HS-5 (cell line): ENCODE measurements around the gene CT55.
"Not testable (repeated sequence)": the region's sequence is repeated elsewhere in the genome, so short reads cannot be mapped to it uniquely, and the experiment has no call there.

ENCODE experiments used
- DNase-seq: peaks from one replicate; pipeline ENCODE4 v3.0.0-alpha.2; 2012; ENCODE audit warnings: low read depth

CT55 gene, protein sequence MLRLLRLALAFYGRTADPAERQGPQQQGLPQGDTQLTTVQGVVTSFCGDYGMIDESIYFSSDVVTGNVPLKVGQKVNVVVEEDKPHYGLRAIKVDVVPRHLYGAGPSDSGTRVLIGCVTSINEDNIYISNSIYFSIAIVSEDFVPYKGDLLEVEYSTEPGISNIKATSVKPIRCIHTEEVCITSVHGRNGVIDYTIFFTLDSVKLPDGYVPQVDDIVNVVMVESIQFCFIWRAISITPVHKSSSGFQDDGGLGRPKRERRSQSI

DNA sequence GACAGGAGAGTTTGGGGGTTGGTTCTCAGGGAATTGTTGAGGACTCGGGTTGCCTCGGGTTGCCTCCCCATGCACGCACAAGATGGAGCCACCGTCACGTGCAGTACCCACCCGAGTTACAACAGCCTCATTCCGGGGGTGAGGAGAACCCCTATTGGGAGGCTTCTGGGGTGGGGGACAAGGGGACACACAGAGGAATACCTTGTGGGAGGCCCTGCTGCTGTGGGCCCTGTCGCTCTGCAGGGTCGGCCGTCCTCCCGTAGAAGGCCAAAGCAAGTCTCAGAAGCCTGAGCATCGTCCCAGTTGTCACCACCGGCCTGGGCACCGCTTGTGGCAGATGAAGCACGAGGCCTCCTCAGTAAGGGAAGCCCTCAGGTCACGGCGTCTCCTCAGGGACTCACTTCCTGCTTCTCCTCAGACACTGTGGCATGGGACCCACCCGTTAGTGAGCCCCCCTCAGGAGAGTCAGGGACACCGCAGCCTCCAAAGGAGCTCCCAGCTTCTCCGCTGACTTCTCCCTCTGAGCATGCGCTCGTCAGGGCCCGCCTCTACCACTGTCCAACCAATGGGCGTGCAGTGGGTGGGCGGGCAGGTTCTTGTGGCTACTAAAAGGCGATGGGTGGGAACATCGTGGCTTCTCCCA is at the start of gene CT55:
TSS of gene CT55 (minus strand) at position 522 of the 643 bp plus-strand sequence. CDS start at position 295, 227 bp downstream.
- DNase-seq, result no peak

DNA sequence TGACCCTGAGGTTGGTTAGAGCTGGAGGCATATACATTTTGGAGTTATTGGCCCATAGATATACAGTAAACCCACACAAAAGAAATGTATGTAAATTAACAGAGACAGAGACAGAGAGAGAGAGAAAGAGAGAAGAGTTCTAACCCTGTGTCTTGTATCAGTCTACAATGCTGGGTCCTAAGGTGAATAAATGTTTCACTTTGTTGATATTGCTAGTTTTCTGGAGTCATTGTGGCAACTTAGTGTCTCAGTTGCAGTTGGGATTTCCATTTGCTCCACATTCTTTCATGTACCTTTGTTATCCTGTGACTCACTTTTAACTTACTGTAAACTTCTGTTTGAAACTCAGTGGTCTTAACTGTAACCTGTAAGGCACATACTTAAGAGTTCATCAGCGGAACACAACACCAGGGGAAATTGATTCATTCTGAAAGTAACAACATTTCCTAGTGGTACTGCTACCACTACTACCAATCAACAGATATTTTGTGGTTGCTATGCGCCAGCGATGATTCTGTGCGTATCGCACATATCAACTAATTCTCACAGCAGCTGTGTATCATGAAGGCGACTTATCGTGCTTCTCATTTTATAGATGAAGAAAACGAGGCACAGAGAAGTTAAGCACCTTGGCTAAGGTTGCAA is 42.1 kb upstream of the CT55 start:
- no peak for DNase-seq

DNA sequence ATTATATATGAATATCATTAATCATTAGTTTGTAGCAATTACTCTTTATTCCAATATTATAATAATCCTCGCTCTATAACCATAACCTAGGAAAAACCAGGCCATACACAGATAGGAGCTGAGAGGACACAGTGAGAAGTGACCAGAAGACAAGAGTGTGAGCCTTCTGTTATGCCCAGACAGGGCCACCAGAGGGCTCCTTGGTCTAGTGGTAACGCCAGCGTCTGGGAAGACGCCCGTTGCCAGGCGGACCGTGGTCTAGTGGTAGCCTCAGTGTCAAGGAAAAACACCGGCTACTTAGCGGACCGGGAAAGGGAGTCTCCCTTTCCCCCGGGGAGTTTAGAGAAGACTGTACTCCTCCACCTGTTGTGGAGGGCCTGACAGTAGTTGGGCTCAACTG is 35.2 kb upstream of the CT55 start:
- DNase-seq, result not testable (repeated sequence)

- no peak for DNase-seq
These were observed 29.1 kb upstream of the CT55 start for GRCh38 chrX:135200297-135200696.

GRCh38 chrX:135194684-135195083 is 23.5 kb upstream of the CT55 start:
- DNase-seq, result no peak

DNA sequence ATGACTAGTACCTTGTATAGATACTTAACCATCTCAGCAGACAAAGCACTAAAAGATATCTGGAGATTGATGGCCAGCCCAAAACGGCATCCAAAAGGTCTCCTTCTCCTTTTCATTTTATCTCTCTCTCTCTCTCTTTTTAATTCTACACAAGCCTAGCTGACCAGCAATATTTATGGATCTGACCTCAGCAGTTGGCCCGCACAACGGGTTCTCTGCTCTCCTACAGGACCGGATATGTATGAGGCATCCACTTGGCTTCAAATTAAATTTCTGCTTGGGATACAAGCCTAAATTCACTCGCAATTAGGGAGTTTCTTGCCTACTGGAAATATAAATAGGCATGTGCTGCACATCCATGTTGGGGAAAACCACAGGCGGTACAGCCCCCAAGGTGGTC is 22.5 kb upstream of the CT55 start:
- no peak for DNase-seq

GRCh38 chrX:135191838-135192237 is 20.6 kb upstream of the CT55 start:
- no peak for DNase-seq

- peak; percentile 2 for DNase-seq
These were observed 14.7 kb upstream of the CT55 start for GRCh38 chrX:135185795-135186443.

- no peak for DNase-seq
These were observed 7.4 kb upstream of the CT55 start for GRCh38 chrX:135178636-135179035.

DNA sequence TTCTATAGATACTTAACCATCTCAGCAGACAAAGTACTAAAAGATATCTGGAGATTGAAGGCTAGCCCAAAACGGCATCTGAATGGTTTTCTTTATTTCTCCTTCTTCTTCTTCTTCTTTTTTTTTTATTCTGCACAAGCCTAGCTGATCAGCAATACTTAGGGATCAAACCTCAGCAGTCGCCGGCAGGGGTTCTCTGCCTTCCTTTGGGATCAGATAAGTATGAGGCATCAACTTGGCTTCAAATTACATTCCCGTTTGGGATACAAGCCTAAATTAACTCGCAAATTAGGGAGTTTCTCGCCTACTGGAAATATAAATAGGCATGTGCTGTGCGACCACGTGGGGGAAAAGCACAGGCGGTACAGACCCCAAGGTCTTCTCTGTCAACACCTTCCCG is 730 bp downstream of the CT55 start:
- DNase-seq, result no peak

- not testable (repeated sequence) for DNase-seq
These were observed 1.7 kb downstream of the CT55 start for GRCh38 chrX:135169534-135169933.

- no peak for DNase-seq
These were observed 2.7 kb downstream of the CT55 start for GRCh38 chrX:135168486-135168885.

GRCh38 chrX:135154688-135155087 is 16.5 kb downstream of the CT55 start:
- not testable (repeated sequence) for DNase-seq

GRCh38 chrX:135126145-135126544 is 45.1 kb downstream of the CT55 start:
- DNase-seq, result not testable (repeated sequence)

DNA sequence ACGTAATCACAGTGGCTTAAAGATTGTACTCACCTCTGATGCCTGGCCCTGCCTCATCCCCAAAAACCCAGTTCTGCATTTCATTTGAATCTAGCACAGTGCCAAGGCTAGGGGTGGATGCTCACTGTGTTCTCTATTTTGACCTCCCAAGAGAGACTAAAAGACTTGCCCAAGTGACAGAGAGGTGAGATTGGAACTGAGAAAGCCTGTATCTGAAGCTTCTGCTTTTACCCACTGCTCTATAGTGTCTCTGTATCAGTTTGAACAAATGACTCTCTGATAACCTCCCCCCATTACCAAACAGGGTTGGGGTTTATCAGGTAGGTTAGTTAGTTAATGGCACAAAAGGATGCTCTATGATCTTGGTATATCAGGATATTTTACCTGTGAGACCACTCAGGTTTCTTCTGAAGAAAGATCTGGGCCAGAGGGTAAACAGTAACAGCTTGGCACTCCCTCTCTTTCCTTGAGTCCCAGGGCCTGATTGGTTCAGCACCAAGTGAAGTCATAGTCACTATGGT is 51.1 kb downstream of the CT55 start, which contains the start of gene ETDB:
TSS of gene ETDB (minus strand) at position 471 of the 521 bp plus-strand sequence. CDS start 1,265 bp downstream, outside the sequence.
- DNase-seq, result not testable (repeated sequence)

DNA sequence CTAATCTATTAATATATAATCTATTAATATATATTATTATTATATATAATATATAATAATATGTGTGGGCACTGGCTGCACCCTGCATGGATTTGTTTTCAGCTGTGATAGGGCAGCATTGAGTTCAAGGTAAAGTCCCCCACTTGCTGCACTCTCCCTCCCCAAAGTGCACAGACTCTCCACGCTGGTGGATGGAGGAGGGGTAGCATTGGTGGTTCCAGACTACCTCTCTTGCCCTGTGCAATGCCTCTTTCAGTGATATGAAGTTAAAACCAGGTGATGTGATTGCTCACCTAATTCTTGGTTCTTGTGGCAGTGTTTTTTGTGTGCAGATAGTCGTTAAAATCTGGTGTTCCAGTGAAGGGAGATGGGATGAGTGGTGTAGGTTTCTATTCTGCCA is 55.1 kb downstream of the CT55 start:
- DNase-seq, result not testable (repeated sequence)

GRCh38 chrX:135114392-135114791 is 56.8 kb downstream of the CT55 start:
- no peak for DNase-seq

DNA sequence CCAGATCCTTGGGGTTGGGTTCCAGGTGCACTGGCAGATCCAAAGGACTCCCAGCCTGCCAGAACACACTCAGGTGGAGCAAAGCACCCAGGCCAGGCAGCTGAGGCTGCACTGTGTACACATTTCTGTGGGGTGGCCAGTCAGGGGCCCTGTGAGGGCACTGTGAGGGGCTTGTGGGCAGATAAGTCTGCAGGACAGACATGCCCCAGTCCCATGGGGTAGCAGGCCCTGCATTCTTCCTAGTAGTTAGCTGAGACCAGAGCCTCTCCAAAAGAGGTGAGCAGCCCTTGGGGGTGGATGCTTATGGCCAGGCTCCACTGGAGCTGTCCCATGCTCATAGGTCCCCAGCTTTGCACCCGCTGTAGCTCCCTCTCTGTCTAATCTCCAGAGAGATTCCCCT is 58.5 kb downstream of the CT55 start:
- DNase-seq, result no peak

DNA sequence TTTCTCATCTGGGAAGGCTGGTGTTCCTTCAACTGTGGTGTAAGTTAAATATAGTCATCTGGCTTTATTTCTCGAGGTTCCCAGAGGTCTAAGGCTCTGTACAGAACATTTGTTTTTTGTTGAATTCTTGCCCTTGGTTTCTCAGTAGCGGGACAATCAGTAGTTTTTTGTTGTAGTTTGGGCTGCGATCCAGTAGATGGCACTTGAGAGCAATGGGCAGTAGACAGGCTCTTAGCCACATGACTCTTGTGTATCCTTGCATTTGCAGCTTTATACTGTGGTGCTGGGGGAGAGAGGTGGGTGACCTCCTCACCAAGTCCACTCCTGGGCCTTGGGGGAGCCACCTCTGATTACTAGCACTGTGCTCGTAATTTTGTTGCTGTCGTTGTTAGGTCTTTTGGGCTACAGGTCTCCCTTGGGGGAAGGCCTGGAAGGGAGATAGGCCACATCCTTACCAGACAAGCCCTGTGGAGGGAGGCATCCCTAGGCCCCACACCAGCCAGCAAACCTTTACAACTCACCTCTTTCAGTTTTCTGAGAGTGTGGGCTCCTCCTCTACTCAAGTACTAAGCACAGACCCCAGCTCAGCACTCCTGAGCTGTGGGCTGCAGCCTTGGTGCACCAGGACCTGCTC is 59.0 kb downstream of the CT55 start:
- DNase-seq, result no peak

DNA sequence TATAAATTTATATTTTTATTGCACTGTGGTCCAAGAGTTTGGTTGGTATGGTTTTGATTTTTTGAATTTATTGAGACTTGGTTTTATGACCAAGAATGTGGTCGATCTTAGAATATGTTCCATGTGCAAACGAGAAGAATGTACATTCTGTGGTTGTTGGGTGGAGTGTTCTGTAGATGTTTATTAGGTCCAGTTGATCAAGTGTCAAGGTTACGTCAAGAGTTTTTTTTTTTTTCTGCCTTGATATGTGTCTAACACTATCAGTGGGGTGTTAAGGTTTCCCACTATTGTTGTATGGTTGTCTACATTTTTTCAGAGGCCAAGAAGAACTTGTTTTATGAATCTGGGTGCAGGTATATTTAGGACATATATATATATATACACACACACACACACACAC is 61.6 kb downstream of the CT55 start:
- no peak for DNase-seq
